H1 (cell line): ENCODE results near the gene LHPP. TPM values are rescaled to one million over a fixed set of nuclear protein-coding genes. Genes with fewer than 3 reads are reported as not detected.

Experiments
- CTCF ChIA-PET: fragments of 300-600 bp; sonication (Branson Sonifier 250); formaldehyde crosslinking; loops from one replicate; lab custom pipeline; 2021; ENCODE audit not compliant: partially characterized antibody; lab: Charles Lee
- POLR2A ChIA-PET: fragments of 300-600 bp; sonication (Branson Sonifier 250); formaldehyde crosslinking; loops from one replicate; lab custom pipeline; 2021; ENCODE audit warnings: inconsistent platforms; ENCODE audit not compliant: partially characterized antibody; lab: Charles Lee
- DNase-seq, 2 experiments: peaks; one replicate each; pipeline versions ENCODE4 v3.0.0 to v3.0.0-alpha.2; 2010 to 2022; ENCODE audit warnings: low spot score in 2 of 2, low read depth in 1 of 2, mixed read lengths in 1 of 2
- FAIRE-seq: peaks from 2 replicates; lab custom pipeline; 2011; peaks lifted over from hg19 to GRCh38; lab: Jason Lieb, UNC
- H2AFZ ChIP-seq: 2 replicates; pipeline ENCODE4 v1.8.1; 2012; ENCODE audit warnings: low read length, inconsistent platforms
- H2AK5ac ChIP-seq: 2 replicates; pipeline ENCODE4 v1.6.1; 2013; ENCODE audit warnings: low read depth, low read length
- H2BK120ac ChIP-seq: replicated peaks from 2 replicates; pipeline ENCODE3; 2013; ENCODE audit warnings: low read depth, low read length, inconsistent platforms
- H2BK12ac ChIP-seq: 2 replicates; pipeline ENCODE4 v1.6.1; 2013; ENCODE audit warnings: low read depth, low read length
- H2BK15ac ChIP-seq: 2 replicates; pipeline ENCODE4 v1.6.1; 2013; ENCODE audit warnings: low read length
- H2BK20ac ChIP-seq: 2 replicates; pipeline ENCODE4 v1.6.1; 2013; ENCODE audit warnings: low read length
- H2BK5ac ChIP-seq: 2 replicates; pipeline ENCODE4 v1.6.1; 2013; ENCODE audit warnings: low read depth, low read length
- H3K14ac ChIP-seq: 2 replicates; pipeline ENCODE4 v1.6.1; 2013; ENCODE audit warnings: inconsistent platforms; ENCODE audit not compliant: insufficient read length
- H3K18ac ChIP-seq: 2 replicates; pipeline ENCODE4 v1.6.1; 2013; ENCODE audit warnings: low read length; ENCODE audit errors: extremely low read depth
- H3K23ac ChIP-seq: 2 replicates; pipeline ENCODE4 v1.6.1; 2013; ENCODE audit warnings: inconsistent platforms; ENCODE audit not compliant: insufficient read length
- H3K23me2 ChIP-seq: 2 replicates; pipeline ENCODE4 v1.6.1; 2013; ENCODE audit warnings: low read depth, low read length
- H3K27ac ChIP-seq: 2 replicates; pipeline ENCODE4 v1.6.1; 2011; ENCODE audit warnings: low read depth, low read length, inconsistent platforms
- H3K27me3 ChIP-seq, 4 experiments: replicated peaks in 1 of 4; 1 replicate in 1 of 4; 2 replicates in 3 of 4; pipeline versions ENCODE4 v1.6.1 to v1.8.1; 2011 to 2013; ENCODE audit warnings: low read length in 3 of 4, mild to moderate bottlenecking in 3 of 4, inconsistent platforms in 2 of 4, mixed read lengths in 2 of 4, moderate library complexity in 1 of 4; ENCODE audit not compliant: control insufficient read depth in 3 of 4, insufficient read depth in 3 of 4; ENCODE audit errors: extremely low read depth in 1 of 4
- H3K36me3 ChIP-seq, 4 experiments: 2 replicates each; pipeline versions ENCODE4 v1.6.1 to v1.8.1; 2011 to 2013; ENCODE audit warnings: mild to moderate bottlenecking in 4 of 4, low read length in 3 of 4, moderate library complexity in 2 of 4, control low read depth in 1 of 4, inconsistent platforms in 1 of 4; ENCODE audit not compliant: insufficient read depth in 4 of 4, control insufficient read depth in 2 of 4
- H3K4ac ChIP-seq: replicated peaks from 2 replicates; pipeline ENCODE3; 2013; ENCODE audit warnings: low read length, low read depth, mixed read lengths, inconsistent platforms; ENCODE audit not compliant: insufficient read length
- H3K4me1 ChIP-seq, 4 experiments: replicated peaks in 1 of 4; 1 replicate in 1 of 4; 2 replicates in 3 of 4; pipeline versions ENCODE4 v1.6.1 to v1.8.1; 2011 to 2013; ENCODE audit warnings: low read length in 3 of 4, inconsistent platforms in 2 of 4, mixed read lengths in 1 of 4; ENCODE audit not compliant: insufficient read depth in 4 of 4, control insufficient read depth in 3 of 4
- H3K4me2 ChIP-seq, 2 experiments: 2 replicates each; pipeline versions ENCODE4 v1.6.1 to v1.8.1; 2011 to 2013; ENCODE audit warnings: low read depth in 2 of 2, low read length in 2 of 2, control low read depth in 1 of 2, inconsistent platforms in 1 of 2, mild to moderate bottlenecking in 1 of 2; ENCODE audit not compliant: insufficient read depth in 1 of 2
- H3K4me3 ChIP-seq, 4 experiments: fragments of 200-600, 300-600 bp in 1 of 4; sonication (generic), shearing (Covaris generic), sonication (Bioruptor Twin) in 1 of 4; 2 replicates each; pipeline versions ENCODE4 v1.5.1 to v1.8.1; 2011 to 2016; ENCODE audit warnings: low read length in 4 of 4, low read depth in 3 of 4, control low read depth in 2 of 4, inconsistent platforms in 2 of 4, mild to moderate bottlenecking in 2 of 4, mixed read lengths in 1 of 4, moderate library complexity in 1 of 4; ENCODE audit not compliant: insufficient read depth in 2 of 4; ENCODE audit errors: extremely low read depth in 1 of 4
- H3K56ac ChIP-seq: replicated peaks from 2 replicates; pipeline ENCODE3; 2013; ENCODE audit warnings: low read depth, mild to moderate bottlenecking, mixed read lengths, low read length, inconsistent platforms; ENCODE audit not compliant: insufficient read length
- H3K79me1 ChIP-seq: 2 replicates; pipeline ENCODE4 v1.6.1; 2013; ENCODE audit warnings: low read depth, low read length, control low read depth
- H3K79me2 ChIP-seq, 2 experiments: 2 replicates each; pipeline versions ENCODE4 v1.6.1 to v1.8.1; 2012 to 2013; ENCODE audit warnings: low read length in 2 of 2, mild to moderate bottlenecking in 2 of 2, inconsistent platforms in 1 of 2; ENCODE audit not compliant: insufficient read depth in 2 of 2, control insufficient read depth in 1 of 2
- H3K9ac ChIP-seq, 4 experiments: replicated peaks in 1 of 4; 1 replicate in 1 of 4; 2 replicates in 3 of 4; pipeline versions ENCODE4 v1.6.1 to v1.8.1; 2011 to 2013; ENCODE audit warnings: low read depth in 3 of 4, low read length in 3 of 4, control low read depth in 2 of 4, mild to moderate bottlenecking in 2 of 4, moderate library complexity in 2 of 4, inconsistent platforms in 1 of 4; ENCODE audit errors: extremely low read depth in 1 of 4
- H3K9me3 ChIP-seq, 2 experiments: 2 replicates each; pipeline versions ENCODE4 v1.6.1 to v1.8.1; 2012 to 2013; ENCODE audit warnings: mild to moderate bottlenecking in 2 of 2, moderate library complexity in 2 of 2, control low read depth in 1 of 2, inconsistent platforms in 1 of 2, low read depth in 1 of 2, low read length in 1 of 2, mixed read lengths in 1 of 2; ENCODE audit not compliant: insufficient read depth in 2 of 2
- H4K20me1 ChIP-seq, 2 experiments: replicated peaks in 1 of 2; 2 replicates each; pipeline versions ENCODE3 to v1.8.1; 2011 to 2013; ENCODE audit warnings: inconsistent platforms in 2 of 2, low read length in 2 of 2, mild to moderate bottlenecking in 1 of 2; ENCODE audit not compliant: insufficient read depth in 2 of 2, control insufficient read depth in 1 of 2
- H4K5ac ChIP-seq: 2 replicates; pipeline ENCODE4 v1.6.1; 2013; ENCODE audit warnings: low read length, low read depth, mixed read lengths, inconsistent platforms; ENCODE audit not compliant: insufficient read length
- H4K8ac ChIP-seq: 2 replicates; pipeline ENCODE4 v1.8.0; 2013; ENCODE audit warnings: mild to moderate bottlenecking, moderate library complexity, low read length, inconsistent platforms; ENCODE audit not compliant: insufficient read depth; ENCODE audit errors: extremely low read depth
- H4K91ac ChIP-seq: replicated peaks from 2 replicates; pipeline ENCODE3; 2013; ENCODE audit warnings: low read length, mixed read lengths, inconsistent platforms; ENCODE audit not compliant: insufficient read length
- ATF3 ChIP-seq: IDR thresholded peaks from 2 replicates; pipeline ENCODE4 v1.6.1; 2011; ENCODE audit warnings: low read depth, mild to moderate bottlenecking, low read length; ENCODE audit not compliant: insufficient read depth
- CHD1 ChIP-seq: IDR thresholded peaks from 2 replicates; pipeline ENCODE4 v1.6.1; 2012; ENCODE audit warnings: low read depth, low read length, improper control_type of control experiment
- CHD2 ChIP-seq: IDR thresholded peaks from 2 replicates; pipeline ENCODE4 v1.6.1; 2012; ENCODE audit warnings: low read length, improper control_type of control experiment
- HDAC2 ChIP-seq, 2 experiments: fragments of 300-600 bp in 1 of 2; sonication (generic) in 1 of 2; IDR thresholded peaks; 2 replicates each; pipeline ENCODE4 v1.6.1; 2011 to 2012; ENCODE audit warnings: low read depth in 2 of 2, low read length in 2 of 2, mild to moderate bottlenecking in 2 of 2, moderate library complexity in 2 of 2, borderline replicate concordance in 1 of 2, inconsistent platforms in 1 of 2
- JUND ChIP-seq: IDR thresholded peaks from 2 replicates; pipeline ENCODE4 v1.6.1; 2011; ENCODE audit warnings: mild to moderate bottlenecking, improper control_type of control experiment, low read length
- NANOG ChIP-seq: IDR thresholded peaks from 2 replicates; pipeline ENCODE4 v1.6.1; 2011; ENCODE audit warnings: low read length, low read depth, mild to moderate bottlenecking, inconsistent platforms; ENCODE audit not compliant: insufficient read depth, poor library complexity, severe bottlenecking
- RAD21 ChIP-seq, 2 experiments: IDR thresholded peaks in 1 of 2; conservative IDR thresholded peaks in 1 of 2; 2 replicates each; pipeline ENCODE4 v1.6.1; 2011; ENCODE audit warnings: low read depth in 2 of 2, low read length in 2 of 2, improper control_type of control experiment in 1 of 2, inconsistent platforms in 1 of 2, mild to moderate bottlenecking in 1 of 2, moderate library complexity in 1 of 2
- RXRA ChIP-seq: IDR thresholded peaks from 2 replicates; pipeline ENCODE4 v1.6.1; 2011; ENCODE audit warnings: low read depth, mild to moderate bottlenecking, low read length, moderate library complexity; ENCODE audit not compliant: insufficient read depth
- SAP30 ChIP-seq: fragments of 300-600 bp; sonication (generic); IDR thresholded peaks from 2 replicates; pipeline ENCODE4 v1.7.1; 2012; ENCODE audit warnings: low read length, moderate library complexity, mild to moderate bottlenecking, inconsistent platforms; ENCODE audit not compliant: insufficient read depth, insufficient replicate concordance
- SRF ChIP-seq: IDR thresholded peaks from 2 replicates; pipeline ENCODE4 v1.6.1; 2011; ENCODE audit warnings: mild to moderate bottlenecking, low read depth, low read length, moderate library complexity
- SUZ12 ChIP-seq: fragments of 200-600 bp; sonication (generic); IDR thresholded peaks from 2 replicates; pipeline ENCODE4 v1.6.1; 2012; ENCODE audit warnings: mild to moderate bottlenecking, inconsistent platforms, low read length, moderate library complexity, mixed read lengths
- TAF1 ChIP-seq: IDR thresholded peaks from 2 replicates; pipeline ENCODE4 v1.6.1; 2011; ENCODE audit warnings: mild to moderate bottlenecking, low read depth, low read length
- ZNF274 ChIP-seq: IDR thresholded peaks from 2 replicates; pipeline ENCODE4 v1.7.0; 2012; ENCODE audit warnings: low read length, borderline replicate concordance; ENCODE audit errors: extremely low read depth
- WGBS, 2 experiments: shearing (Covaris generic) in 1 of 2; methylation state at CpG; one replicate each; pipeline versions ENCODE4 v1.1.6 to v1.1.7; 2013 to 2015; ENCODE audit warnings: low lambda C conversion rate in 2 of 2, mixed read lengths in 2 of 2, inconsistent platforms in 1 of 2, low coverage in 1 of 2, missing lambda C conversion rate in 1 of 2; ENCODE audit not compliant: insufficient replicate concordance in 2 of 2, insufficient coverage in 1 of 2, insufficient read length in 1 of 2; ENCODE audit errors: extremely low coverage in 1 of 2, missing lambda C conversion rate in 1 of 2; 5-methylcytosine and 5-hydroxymethylcytosine counted together
- polyA plus RNA-seq, 7 experiments: library from polyadenylated mRNA; depleted of rRNA in 3 of 7; stranded (reverse) in 5 of 7; unstranded in 2 of 7; fragments of >200 nt in 5 of 7; fragments of 200-250 nt in 2 of 7; gene quantifications; 1 replicate in 5 of 7; 2 replicates in 1 of 7; 4 replicates in 1 of 7; pipeline versions ENCODE4 v1.2.1 to v1.2.3, GENCODE V29; 2011 to 2013; ENCODE audit warnings: missing spikeins in 2 of 7, mixed read lengths in 2 of 7
- total RNA-seq: library from RNA; stranded (reverse); fragmentation: NEBNext Ultra II Directional; extraction: Animal tissue kit (Norgen Biotek cat#: 25700); gene quantifications from 2 replicates; pipeline ENCODE4 v1.2.1, GENCODE V29; 2021

Gene LHPP
- total and polyA plus RNA-seq, 2 of the 8 experiments (the other 6 are each of a cell fraction or from before 2014, with no cell fraction given), result 26.0 to 45.0 TPM

- Histone ChIP-seq H3K4me2 (no peak overlapping the region), H2BK120ac (no peak overlapping the region), H2BK5ac (no peak overlapping the region; the same call in 1 of the 2 replicates), H3K4ac (no peak overlapping the region), H4K8ac (no peak overlapping the region), H4K20me1 (peaks cover 2 to 7% of the 10 kb centered on the region in 2 experiments), H3K56ac (no peak overlapping the region), H2BK12ac (no peak overlapping the region), H3K9ac (no peak overlapping the region), H3K23ac (no peak overlapping the region), H3K4me1 (no peaks in the 10 kb centered on the region), H4K5ac (no peak overlapping the region), H2AK5ac (no peak overlapping the region), H3K18ac (no peak overlapping the region; the same call in 1 of the 2 replicates), H3K4me3 (no peak overlapping the region), H3K79me1 (no peaks in the 10 kb centered on the region; the same call in 1 of the 2 replicates), H3K79me2 (no peaks in the 10 kb centered on the region), H4K91ac (no peak overlapping the region), H2BK15ac (no peak overlapping the region), H3K9me3 (0 out of 4 replicates have a peak, but pooled peaks cover 0 to 7% of the 10 kb centered on the region in 2 experiments), H2AFZ (no peak overlapping the region), H3K27ac (no peak overlapping the region), H3K27me3 (no peaks in the 10 kb centered on the region), H3K36me3 (no peaks in the 10 kb centered on the region), H2BK20ac (no peak overlapping the region), H3K23me2 (no peaks in the 10 kb centered on the region), H3K14ac (no peak overlapping the region)
- DNase-seq (no peak), FAIRE-seq (no peak)
- POLR2A ChIA-PET, result no interaction called here
- CTCF ChIA-PET, result interaction anchor here (0.5 to 1.9 kb wide), 7 partner anchors 8 to 179 kb away, joined by 3 to 5 read pairs (median 3); no protein-coding TSS in a partner anchor
- 91% methylated on average over 16 of the region's 16 CpGs; no CpG with 5 or more reads in 1 of the 2 experiments for WGBS, 2 experiments
- no peak for TF ChIP-seq SAP30
- TF ChIP-seq NANOG, result no peak
- no peak for TF ChIP-seq RAD21 (IDR thresholded peaks at IDR 0.05 in 1 of 2, conservative IDR thresholded peaks at IDR 0.05 in 1 of 2; ENCODE audit: low read depth in 2 of 2, low read length in 2 of 2)
- no peak for TF ChIP-seq SRF
- TF ChIP-seq ATF3, result no peak
- TF ChIP-seq HDAC2 (IDR thresholded peaks at IDR 0.05; ENCODE audit: borderline replicate concordance in 1 of 2, low read depth in 2 of 2, low read length in 2 of 2), result no peak
- TF ChIP-seq CHD1, result no peak
- TF ChIP-seq TAF1, result no peak
- TF ChIP-seq CHD2, result no peak
- no peak for TF ChIP-seq RXRA
- TF ChIP-seq JUND, result no peak
- TF ChIP-seq SUZ12, result no peak
- no peak for TF ChIP-seq ZNF274
Measured at GRCh38 chr10:124579011-124579399, 117.4 kb downstream of the LHPP start.
